Ishikawa (cell line): ENCODE measurements around the gene IL10RB.
A peak's percentile ranks its signal among the peaks of the same experiment; 100 is the strongest.

Experiments
- CEBPB ChIP-seq: IDR thresholded peaks from 2 replicates; pipeline ENCODE4 v1.6.1; 2012
- EGR1 ChIP-seq: IDR thresholded peaks from 2 replicates; pipeline ENCODE4 v1.6.1; 2012
- EP300 ChIP-seq: IDR thresholded peaks from 2 replicates; pipeline ENCODE4 v1.6.1; 2012; ENCODE audit warnings: borderline replicate concordance
- FOXM1 ChIP-seq: IDR thresholded peaks from 2 replicates; pipeline ENCODE4 v1.6.1; 2012; ENCODE audit warnings: low read depth, borderline replicate concordance
- MAX ChIP-seq: IDR thresholded peaks from 2 replicates; pipeline ENCODE4 v1.6.1; 2012
- TAF1 ChIP-seq: IDR thresholded peaks from 2 replicates; pipeline ENCODE4 v1.6.1; 2012; ENCODE audit warnings: low read depth, mild to moderate bottlenecking
- USF1 ChIP-seq: IDR thresholded peaks from 2 replicates; pipeline ENCODE4 v1.6.1; 2012
- TF ChIP-seq, protein P1 (sequence below): IDR thresholded peaks from 2 replicates; pipeline ENCODE4 v1.6.1; 2012; ENCODE audit warnings: low read depth, mild to moderate bottlenecking

DNA sequence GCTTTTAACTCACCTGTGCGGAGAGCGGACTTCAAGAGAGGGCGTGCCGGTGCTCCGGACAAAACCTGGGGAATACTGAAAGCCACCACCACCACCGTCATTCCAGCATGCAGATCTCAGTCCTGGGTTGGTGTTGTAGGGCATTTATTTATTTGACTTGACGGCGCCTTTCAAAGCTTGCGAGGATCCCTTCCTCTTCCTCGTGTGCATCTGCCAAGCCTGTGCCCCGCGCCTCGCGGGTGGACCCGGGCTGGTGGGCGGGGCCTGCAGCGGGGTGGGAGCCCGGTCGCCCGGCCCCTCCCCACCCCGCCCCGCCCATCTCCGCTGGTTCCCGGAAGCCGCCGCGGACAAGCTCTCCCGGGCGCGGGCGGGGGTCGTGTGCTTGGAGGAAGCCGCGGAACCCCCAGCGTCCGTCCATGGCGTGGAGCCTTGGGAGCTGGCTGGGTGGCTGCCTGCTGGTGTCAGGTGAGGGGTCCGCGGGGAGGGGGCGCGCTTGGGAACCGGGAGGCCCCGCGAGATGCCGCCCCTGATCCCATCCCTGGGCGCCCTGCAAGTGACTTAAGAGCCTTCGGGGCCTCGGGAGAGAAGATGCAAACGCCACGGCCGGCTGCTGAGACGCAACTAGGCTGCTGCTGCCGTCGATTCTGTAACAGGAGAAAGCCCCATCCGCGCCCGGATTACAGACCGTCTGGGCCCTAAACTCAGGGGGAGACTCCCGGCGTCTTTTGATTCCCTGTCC, at the start of gene IL10RB:
- 0 out of 2 replicates have a peak, but pooled peaks have one; percentile 27 for TF ChIP-seq MAX
- TF ChIP-seq, protein P1, sequence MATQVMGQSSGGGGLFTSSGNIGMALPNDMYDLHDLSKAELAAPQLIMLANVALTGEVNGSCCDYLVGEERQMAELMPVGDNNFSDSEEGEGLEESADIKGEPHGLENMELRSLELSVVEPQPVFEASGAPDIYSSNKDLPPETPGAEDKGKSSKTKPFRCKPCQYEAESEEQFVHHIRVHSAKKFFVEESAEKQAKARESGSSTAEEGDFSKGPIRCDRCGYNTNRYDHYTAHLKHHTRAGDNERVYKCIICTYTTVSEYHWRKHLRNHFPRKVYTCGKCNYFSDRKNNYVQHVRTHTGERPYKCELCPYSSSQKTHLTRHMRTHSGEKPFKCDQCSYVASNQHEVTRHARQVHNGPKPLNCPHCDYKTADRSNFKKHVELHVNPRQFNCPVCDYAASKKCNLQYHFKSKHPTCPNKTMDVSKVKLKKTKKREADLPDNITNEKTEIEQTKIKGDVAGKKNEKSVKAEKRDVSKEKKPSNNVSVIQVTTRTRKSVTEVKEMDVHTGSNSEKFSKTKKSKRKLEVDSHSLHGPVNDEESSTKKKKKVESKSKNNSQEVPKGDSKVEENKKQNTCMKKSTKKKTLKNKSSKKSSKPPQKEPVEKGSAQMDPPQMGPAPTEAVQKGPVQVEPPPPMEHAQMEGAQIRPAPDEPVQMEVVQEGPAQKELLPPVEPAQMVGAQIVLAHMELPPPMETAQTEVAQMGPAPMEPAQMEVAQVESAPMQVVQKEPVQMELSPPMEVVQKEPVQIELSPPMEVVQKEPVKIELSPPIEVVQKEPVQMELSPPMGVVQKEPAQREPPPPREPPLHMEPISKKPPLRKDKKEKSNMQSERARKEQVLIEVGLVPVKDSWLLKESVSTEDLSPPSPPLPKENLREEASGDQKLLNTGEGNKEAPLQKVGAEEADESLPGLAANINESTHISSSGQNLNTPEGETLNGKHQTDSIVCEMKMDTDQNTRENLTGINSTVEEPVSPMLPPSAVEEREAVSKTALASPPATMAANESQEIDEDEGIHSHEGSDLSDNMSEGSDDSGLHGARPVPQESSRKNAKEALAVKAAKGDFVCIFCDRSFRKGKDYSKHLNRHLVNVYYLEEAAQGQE: no peak
- no peak for TF ChIP-seq EP300
- TF ChIP-seq USF1: no peak
- no peak for TF ChIP-seq EGR1
- no peak for TF ChIP-seq TAF1
- TF ChIP-seq FOXM1: no peak
- no peak for TF ChIP-seq CEBPB
